ENCODE measurements around the gene PLD1.

Gene PLD1

DNA sequence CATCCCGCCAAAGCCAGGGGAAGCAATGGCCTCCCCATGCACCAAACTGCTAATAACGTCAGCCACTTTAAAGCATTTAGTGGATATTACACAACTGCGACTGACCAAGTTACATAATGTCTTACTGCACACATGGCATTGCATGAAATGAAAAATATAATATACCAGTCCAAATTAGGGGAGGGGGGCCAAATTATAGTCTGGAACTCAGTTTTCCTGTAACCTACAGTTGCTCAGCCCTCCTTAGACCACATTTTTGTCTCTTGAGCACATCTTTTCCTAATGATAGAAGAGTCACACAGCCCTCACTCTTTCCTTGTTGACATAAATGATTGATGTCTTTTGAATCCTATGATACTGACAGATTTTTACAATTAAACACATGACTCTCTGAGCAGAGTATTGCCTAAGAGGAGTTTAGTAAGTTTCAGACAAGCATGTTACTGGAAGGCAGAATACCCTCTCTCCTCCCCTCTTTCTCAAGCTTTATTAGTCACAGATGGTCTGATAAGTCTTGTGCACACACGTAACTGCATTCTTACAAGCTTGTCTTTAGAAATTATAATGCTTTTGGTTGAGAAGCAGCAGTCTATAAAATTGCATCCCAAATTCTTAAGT, 1.1 kb upstream of the PLD1 start:
- H3K4me3 ChIP-seq (ENCODE audit: low read depth, low read length), result no peak overlapping the region
- TF ChIP-seq, protein P1, sequence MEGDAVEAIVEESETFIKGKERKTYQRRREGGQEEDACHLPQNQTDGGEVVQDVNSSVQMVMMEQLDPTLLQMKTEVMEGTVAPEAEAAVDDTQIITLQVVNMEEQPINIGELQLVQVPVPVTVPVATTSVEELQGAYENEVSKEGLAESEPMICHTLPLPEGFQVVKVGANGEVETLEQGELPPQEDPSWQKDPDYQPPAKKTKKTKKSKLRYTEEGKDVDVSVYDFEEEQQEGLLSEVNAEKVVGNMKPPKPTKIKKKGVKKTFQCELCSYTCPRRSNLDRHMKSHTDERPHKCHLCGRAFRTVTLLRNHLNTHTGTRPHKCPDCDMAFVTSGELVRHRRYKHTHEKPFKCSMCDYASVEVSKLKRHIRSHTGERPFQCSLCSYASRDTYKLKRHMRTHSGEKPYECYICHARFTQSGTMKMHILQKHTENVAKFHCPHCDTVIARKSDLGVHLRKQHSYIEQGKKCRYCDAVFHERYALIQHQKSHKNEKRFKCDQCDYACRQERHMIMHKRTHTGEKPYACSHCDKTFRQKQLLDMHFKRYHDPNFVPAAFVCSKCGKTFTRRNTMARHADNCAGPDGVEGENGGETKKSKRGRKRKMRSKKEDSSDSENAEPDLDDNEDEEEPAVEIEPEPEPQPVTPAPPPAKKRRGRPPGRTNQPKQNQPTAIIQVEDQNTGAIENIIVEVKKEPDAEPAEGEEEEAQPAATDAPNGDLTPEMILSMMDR (IDR thresholded peaks at IDR 0.05; ENCODE audit: borderline replicate concordance, insufficient read depth, low read depth, low read length), result no peak

DNA sequence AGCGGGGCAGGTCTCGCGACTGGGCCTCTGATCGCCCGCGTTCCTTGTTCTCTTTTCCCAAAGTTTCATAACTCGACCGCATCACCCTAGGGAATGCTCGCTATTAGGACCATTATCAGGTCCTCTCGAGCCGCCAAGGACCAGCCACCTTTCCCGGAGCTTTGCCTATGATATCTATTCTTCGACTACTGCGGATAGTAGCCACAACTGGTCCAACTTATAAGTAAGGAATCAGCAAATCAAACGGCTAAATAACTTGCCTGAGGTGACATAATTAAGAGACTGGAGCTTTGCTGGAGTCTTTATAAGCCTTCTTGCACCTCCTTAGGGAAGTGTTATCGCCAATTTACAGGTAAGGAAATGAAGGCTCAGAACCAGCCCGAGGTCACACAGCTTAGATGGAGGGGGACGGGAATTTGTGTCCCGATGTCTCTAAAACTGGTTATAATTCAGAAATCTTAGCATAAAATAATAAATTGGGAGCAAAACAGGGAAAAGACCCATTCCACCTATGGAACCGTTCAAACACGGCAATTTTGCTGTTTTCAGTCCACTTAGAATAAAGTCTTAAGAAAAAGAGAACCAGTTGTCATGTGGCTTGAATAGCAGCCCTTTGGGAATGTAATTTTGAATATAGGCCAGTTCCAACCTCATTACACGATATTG, 479 bp upstream of the PLD1 start:
- peak overlapping the region; percentile 57 for H3K4me3 ChIP-seq (ENCODE audit: low read depth, low read length)

DNA sequence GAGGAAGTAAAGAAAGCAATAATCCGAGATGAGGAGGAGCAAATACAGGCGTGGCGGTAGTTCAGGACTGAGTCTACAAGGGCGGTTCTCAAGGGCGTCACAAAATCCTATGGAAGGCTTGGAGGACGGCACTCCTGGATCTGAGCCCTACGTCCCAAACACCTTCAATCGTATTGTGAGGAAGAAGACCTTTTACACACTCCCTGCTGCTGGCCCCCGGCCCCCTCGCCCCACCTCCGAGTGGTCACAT, 747 bp downstream of the PLD1 start:
- peak overlapping the region; percentile 57 for H3K4me3 ChIP-seq (ENCODE audit: low read depth, low read length)
- TF ChIP-seq, protein P1 (IDR thresholded peaks at IDR 0.05; ENCODE audit: borderline replicate concordance, insufficient read depth, low read depth, low read length), result no peak

More for the DNA sequence above, 479 bp upstream of the PLD1 start:
- TF ChIP-seq, protein P1 (IDR thresholded peaks at IDR 0.05; ENCODE audit: borderline replicate concordance, insufficient read depth, low read depth, low read length), result no peak

DNA sequence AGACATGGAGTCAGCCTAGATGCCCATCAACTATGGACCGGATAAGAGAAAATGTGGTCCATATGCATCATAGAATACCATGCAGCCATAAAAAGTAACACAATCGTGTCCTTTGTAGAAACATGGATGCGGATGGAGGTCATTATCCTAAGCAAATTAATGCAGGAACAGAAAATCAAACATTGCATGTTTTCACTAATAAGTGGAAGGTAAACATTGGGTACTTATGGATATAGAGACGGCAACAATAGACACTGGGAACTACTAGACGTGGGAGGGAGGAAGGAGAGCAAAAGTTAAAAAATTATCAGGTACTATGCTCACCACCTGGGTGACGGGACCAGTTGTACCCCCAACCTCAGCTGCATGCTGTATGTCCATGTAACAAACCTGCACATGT, 2.5 kb downstream of the PLD1 start:
- TF ChIP-seq, protein P1 (IDR thresholded peaks at IDR 0.05; ENCODE audit: borderline replicate concordance, insufficient read depth, low read depth, low read length), result no peak
- H3K4me3 ChIP-seq (ENCODE audit: low read depth, low read length), result no peak overlapping the region

DNA sequence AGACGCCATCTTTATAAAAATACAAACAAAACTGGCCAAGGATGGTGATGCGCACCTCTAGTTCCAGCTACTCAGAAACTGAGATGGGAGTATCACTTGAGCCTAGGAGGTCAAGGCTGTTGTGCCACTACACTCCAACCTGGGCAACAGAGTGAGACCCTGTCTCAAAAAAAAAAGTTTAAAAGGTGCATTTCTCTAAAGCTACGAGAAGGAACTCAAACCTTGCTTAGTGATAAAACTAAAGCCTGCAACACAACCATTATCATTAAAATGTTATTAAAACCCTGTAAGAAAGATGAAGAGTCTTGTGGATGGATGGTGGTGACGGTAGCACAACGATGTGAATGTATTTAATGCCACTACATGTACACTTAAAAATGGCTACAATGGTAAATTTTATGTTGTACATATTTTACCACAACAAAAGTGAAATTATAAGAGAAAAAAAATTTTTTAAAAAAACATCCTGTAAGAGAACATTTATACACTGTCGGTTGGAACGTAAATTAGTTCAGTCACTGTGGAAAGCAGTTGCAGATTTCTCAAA, 3.1 kb downstream of the PLD1 start:
- TF ChIP-seq, protein P1 (IDR thresholded peaks at IDR 0.05; ENCODE audit: borderline replicate concordance, insufficient read depth, low read depth, low read length), result no peak
- H3K4me3 ChIP-seq (ENCODE audit: low read depth, low read length), result no peak overlapping the region

DNA sequence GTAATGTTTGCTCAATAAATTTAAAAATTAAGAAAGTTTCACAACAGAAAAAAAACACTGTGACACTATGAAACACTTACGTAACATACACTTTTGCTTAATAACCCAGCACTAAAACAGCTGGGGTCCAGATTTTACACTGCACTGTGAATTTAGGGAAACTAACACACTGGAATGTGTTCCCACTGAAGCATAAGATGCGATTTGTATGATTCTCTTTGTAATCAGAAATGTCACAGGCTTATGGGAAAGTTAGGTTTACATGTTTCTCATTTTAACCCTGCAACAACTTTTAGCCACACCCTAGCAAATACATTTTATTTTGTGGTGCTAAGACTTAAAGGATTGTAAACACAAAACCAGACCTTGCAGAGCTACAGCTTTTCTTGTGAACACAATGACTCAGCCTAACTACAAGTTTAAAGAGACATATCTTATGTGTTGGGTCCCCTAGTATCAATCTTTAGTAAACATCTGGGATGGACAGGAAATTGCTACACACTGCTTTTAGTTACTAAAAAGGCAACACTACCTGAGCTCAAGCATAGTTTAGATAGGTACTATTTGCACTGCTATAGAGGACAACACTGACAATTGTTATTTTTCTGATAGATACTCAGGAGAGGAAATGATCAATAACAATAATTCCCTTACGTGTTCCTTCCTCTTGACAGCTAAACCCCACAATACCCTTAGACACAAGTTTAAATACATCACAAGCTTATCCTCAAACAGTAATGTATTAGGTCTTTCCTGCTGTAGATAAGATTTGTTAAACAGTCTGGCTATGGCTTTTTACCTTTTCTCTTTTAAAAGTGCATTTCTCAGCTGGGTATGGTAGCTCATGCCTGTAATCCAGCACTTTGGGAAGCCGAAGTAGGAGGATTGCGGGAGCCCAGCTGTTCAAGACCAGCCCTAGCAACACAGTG, 3.8 kb downstream of the PLD1 start:
- TF ChIP-seq, protein P1 (IDR thresholded peaks at IDR 0.05; ENCODE audit: borderline replicate concordance, insufficient read depth, low read depth, low read length), result no peak
- H3K4me3 ChIP-seq (ENCODE audit: low read depth, low read length), result no peak overlapping the region

Measured in GM12875 (cell line).